NCI-H510A (cell line): ENCODE data around the gene PPP1R10.
"Not testable (repeated sequence)": the region's sequence is repeated elsewhere in the genome, so short reads cannot be mapped to it uniquely, and the experiment has no call there.

ENCODE experiments used
- DNase-seq: peaks from one replicate; lab custom pipeline; 2025; lab: John Stamatoyannopoulos, UW

Gene PPP1R10

GRCh38 chr6:30616811-30617564 is at the start of gene PPP1R10:
PPP1R10 (minus strand) TSS chr6:30617243; CDS start chr6:30609944, 7,299 bp downstream.
- DNase-seq: peak; percentile 99

DNA sequence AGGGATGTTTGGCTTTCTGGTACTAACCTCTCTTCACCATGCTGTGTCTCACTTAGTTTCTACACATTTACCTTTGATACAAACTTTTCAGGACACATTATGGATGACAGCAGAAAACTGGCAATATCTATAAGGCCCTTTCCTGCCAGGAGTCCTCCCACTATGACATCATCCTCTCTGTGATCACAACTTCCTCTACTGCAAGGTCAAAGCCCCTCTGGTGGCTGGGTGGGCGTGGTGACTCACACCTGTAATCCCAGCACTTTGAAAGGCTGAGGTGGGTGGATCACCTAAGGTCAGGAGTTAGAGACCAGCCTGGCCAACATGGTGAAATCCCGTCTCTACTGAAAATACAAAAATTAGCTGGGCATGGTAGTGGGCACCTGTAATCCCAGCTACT is 49.3 kb upstream of the PPP1R10 start:
- not testable (repeated sequence) for DNase-seq

DNA sequence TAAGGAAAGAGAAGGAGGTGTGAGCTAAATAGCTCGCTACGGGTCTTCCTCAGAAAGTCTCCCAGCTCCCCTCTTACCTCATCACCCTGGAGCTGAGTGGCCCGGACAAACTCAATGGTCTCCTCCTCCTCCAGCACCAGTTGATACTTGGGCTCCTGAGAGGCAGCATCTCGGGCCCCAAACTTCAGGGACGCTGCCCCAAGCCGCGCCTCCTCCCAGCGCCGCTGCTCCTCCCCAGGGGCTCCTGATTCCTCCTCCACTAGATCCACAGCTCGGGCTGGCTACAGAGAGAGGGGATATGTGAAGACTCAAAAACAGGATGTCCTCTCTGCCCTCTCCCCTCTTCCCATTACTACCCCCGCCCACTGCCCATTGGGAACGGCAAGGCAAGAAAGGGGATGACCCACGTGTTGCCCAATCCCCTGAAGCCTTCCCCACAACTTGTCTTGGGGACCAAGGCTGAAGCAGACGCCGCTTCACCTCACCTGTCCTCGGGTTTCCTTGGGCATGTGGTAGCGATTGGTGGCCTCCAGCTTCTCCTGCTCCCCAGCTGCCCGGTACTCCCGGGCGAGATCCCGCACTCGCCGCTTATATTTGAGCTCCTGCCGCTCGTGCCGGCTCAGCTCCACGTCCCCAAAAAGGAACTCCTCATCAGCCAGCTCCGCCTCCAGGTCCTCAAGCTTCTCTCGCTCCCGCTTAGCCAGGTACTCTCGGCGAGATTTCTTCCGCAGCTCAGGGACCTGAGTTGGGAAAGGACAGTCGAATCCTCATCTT is 48.1 kb upstream of the PPP1R10 start:
- no peak for DNase-seq

DNA sequence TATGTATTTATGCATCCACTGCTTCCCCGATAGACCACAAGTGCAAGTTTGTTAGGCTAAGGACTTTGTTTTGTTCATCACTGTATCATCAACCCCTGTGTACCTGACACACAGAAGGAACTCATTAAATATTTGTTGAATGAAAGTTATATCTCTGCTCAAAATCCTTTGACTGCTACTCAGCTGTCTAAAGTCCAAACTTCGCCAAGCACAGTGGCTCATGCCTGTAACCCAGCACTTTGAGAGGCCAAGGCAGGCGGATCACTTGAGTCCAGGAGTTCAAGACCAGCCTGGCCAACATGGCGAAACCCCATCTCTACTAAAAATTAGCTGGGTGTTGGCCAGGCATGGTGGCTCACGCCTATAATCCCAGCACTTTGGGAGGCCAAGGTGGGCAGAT is 40.9 kb upstream of the PPP1R10 start:
- DNase-seq: not testable (repeated sequence)

GRCh38 chr6:30657454-30657853 is 40.4 kb upstream of the PPP1R10 start:
- no peak for DNase-seq

DNA sequence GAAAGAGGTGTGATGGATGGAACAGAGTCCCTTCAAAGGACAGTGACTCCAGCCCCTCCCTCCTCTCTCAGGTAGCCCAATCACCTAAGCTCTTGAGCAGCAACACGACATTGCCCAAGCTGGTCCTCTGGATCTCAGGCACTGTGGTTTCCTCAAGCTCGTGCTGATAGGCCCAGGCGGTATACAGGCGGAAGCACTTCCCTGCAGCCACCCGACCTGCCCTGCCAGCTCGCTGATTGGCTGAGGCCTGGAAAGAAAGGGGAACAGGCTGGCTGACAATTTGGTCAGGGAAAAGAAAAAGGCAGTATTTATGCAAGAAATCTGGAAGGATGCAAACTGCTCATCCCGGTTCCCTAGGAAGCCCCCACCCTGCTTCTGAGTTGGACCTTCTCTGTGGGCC is 39.5 kb upstream of the PPP1R10 start:
- DNase-seq: no peak

GRCh38 chr6:30655743-30656094 is 38.7 kb upstream of the PPP1R10 start:
- DNase-seq: no peak

DNA sequence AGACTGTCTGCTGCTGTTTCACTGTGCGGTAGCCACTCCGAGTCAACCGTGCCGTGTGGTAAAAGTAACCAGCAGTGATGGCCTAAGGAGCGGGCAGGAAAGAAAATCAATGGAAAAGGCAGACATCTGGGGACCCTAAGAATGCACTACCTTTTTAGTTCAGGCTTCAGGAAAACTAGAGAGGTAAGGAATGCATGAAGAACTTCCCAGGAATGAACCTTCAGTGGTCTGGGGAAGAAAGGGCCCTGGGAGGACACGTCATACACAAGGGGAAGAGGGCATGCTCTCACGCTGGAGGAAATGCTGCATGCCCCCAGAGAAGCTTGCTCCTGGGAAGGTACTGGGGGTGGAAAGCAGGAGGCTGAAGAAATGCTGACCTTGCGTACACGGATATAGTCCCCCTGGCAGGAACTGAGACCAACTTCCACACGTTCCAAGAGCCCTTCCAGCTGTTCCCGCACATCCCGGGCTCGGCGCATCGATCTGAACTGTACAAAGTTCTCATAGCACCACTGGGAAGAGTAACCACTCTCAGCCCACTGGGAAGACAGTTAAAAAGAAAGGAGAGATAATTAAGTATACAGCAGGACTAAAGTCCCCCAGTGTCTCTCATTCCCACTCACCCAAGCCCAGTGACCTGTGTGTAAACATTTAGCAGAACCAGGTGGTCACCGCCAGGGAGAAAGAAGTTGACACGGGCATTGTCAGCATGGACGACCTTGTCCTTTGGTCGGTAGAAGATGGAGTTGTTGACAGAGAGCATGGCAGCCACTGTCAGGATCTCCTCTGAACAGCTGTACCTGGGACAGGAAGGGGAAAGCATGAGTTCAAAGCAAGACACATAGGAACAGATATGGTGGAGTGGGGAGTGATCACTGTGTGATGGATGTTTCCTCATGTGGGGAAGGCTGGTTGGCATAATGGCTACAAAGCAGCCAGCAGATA is 38.0 kb upstream of the PPP1R10 start:
- DNase-seq: no peak

DNA sequence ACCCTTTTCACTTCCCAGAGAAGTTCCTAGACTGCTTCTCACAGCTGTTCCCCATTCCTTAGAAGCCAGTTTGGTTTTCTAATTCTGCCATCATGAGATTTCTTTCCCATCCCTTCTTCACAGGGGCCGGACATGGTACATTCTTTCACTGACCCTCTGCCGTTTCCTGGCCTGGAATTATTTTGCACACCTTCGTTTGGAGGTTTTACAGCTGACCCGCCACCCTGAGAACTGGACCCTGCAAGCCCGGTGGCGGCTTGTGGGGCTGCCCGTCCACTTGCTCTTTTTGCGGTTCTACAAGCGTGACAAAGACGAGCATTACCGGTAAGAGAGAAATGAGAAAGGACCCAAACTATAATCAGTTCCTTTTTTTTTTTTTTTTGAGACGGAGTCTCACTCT is 34.1 kb upstream of the PPP1R10 start:
- no peak for DNase-seq

DNA sequence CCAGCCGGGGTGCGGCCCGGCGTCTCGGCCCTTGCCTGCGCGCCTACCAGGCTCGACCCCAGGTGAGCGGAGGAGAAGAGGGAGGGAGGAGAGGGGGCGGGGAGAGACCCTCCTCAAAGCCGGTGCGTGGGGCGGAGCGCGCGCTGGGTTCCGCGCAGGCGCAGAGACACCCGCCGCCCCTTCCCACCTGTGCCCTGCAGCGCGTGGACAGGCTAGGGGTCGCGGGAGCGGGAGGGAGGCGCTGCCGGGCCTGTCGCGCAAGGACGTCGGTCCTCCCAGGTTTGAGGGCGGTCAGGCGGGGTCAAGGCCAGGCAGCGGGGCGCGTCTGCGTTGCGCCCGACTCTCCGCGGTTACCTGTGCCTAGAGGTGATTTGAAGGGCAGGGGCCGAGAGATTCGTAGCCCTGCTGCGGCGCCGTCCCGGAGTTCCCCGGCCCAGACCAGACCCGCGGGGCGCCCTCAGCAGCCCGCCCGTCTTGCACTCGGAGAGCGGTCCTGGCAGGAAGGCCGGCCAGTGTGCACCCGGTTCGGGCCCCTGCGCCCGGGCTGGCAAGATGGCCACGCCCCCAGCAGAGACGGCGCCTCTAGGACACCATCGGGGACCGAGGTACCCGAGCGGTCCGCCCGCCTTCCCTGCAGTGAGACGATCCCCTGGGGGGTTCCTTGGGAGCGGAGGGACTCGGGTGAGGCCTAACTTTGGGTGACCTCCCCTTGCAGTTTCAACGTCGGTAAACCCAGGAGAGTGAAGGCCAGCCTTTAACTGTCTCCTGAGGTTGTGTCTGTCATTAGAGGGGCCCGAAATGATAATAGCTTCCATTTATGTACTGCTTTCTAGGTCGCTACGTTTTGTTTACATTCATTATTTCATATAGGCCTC is 30.4 kb upstream of the PPP1R10 start:
- DNase-seq: peak; percentile 83

GRCh38 chr6:30646450-30647241 is 29.6 kb upstream of the PPP1R10 start, which contains the start of gene C6orf136:
C6orf136 (plus strand) TSS chr6:30647133; CDS start chr6:30647232, 99 bp downstream.
- peak; percentile 86 for DNase-seq

- DNase-seq: no peak
Measured at GRCh38 chr6:30645989-30646388, 28.9 kb upstream of the PPP1R10 start.

- DNase-seq: no peak
Measured at GRCh38 chr6:30644769-30645168, 27.7 kb upstream of the PPP1R10 start.

GRCh38 chr6:30643656-30644055 is 26.6 kb upstream of the PPP1R10 start:
- DNase-seq: no peak

DNA sequence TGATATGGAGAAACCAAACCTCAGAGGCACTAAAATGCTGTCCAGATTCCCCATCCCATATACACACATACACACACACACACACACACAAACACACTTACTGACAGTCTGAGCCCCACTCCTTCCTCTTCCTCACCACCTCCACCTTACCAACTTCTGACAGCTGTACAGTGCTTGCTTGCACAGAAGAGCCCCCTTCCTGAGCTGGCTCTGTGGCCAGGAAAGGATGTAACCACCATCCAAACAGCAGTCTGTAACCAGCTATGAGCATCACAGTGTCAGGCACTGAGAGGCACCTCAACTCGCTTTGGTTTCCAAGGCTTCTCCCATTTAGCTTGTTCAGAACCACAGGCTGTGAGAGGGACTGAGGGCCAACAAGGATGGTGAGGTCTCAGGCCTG is 24.0 kb upstream of the PPP1R10 start:
- no peak for DNase-seq

- no peak for DNase-seq
Measured at GRCh38 chr6:30640481-30640880, 23.4 kb upstream of the PPP1R10 start.

DNA sequence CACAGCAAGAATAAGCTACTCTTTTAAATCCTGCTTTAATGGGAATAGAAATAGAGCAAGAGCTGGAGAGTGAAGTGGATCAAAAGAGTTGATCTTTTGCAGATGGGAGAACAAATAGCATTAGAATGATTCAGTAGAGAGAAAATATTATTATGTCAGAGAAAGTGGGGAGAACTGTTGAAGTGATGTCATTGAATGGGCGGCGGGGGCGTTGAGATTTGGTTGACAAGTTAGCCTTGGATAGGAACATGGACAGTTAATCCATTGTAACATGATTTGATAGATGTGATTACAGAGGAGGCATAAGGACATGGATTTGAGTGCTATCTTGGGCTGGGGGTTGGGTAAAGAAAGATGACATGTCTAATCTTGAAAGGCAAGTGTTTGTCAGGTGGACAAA is 18.8 kb upstream of the PPP1R10 start:
- DNase-seq: no peak

DNA sequence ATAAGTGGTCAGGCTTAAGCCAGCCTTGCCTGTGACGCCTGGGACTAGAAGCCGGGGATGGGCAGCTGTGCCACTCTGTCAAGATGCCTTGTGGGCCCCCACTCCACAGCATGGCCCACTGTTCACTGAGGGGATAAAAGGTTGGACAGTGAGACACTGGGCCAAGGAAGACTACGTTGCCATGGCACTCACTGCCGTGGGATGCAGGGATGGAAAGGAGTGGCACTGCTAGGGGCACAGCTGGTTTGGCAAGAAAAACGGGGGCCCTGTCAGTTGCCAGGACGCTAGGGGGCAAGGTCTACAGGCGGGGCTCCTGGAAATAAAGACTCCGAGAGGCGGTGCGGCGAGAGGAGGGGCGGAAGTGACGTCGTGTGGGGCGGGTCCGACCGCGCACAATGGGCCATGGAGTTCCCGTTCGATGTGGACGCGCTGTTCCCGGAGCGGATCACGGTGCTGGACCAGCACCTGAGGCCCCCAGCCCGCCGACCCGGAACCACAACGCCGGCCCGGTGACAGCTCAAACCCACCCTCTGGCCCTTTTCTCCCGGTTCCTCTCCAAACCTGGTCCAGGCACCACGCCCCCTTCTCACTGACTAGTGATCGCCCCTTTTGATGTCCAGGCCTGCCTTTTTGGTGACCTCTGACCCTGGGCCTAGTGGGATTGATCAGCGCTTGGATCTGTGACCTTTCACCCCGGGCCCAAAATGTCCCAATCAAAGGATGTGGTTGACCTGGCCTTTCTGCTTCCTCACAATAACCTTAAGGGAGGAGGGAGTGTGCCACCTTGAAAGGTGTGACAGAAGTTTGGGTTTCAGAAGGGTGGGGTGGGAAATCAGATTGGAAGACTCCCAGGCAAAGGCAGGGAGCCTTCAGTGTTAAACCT is 9.7 kb upstream of the PPP1R10 start, which contains the start of gene ATAT1:
Gene ATAT1, plus strand, starts transcription at position 391 of the 883 bp plus-strand sequence.
- DNase-seq: peak; percentile 62

DNA sequence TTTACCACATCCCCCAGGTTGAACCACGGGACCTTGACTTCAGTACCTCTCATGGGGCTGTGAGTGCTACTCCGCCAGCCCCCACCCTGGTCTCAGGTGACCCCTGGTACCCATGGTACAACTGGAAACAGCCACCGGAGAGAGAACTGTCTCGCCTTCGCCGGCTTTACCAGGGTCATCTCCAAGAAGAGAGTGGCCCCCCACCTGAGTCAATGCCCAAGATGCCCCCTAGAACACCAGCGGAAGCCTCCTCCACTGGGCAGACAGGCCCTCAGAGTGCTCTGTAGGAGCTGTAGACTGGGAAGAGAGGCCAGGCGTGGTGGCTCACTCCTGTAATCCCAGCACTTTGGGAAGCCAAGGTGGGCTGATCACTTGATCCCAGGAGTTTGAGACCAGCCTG is 8.5 kb upstream of the PPP1R10 start:
- DNase-seq: no peak
